G401.6 (cell line): ENCODE data around the gene MTMR12.

Source experiments
- FAIRE-seq: peaks from 2 replicates; lab custom pipeline; 2012; peaks lifted over from hg19 to GRCh38; lab: Jason Lieb, UNC

Gene MTMR12

DNA sequence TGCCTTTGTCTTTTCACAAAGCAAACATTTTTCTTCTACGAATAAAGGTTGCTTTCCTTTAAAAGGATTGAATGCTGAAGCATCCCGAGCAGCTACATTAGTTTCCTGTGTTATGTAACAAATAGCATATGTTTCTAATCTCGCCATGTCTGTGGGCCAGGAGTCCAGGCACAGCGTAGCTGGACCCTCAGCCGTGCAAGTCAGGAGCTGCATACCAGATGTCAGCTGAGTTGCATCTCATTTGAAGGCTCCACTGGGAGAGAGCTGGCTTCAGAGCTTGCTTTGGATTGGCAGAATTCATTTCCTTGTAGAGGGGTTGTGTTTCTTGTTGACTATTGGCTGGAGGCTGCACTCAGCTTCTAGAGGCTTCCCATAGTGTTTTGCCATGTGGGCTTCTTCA is 122.6 kb downstream of the MTMR12 start:
- FAIRE-seq, result no peak

GRCh38 chr5:32187675-32188074 is 125.1 kb downstream of the MTMR12 start:
- FAIRE-seq, result no peak

- FAIRE-seq, result no peak
Measured at GRCh38 chr5:32182463-32183063, 130.2 kb downstream of the MTMR12 start.
